G401 (cell line): ENCODE data around the gene HRH3. TPM values are rescaled to one million over a fixed set of nuclear protein-coding genes. Genes with fewer than 3 reads are reported as not detected.
A peak's percentile ranks its signal among the peaks of the same experiment; 100 is the strongest.

Experiments used
- DNase-seq: peaks from one replicate; pipeline ENCODE4 v3.0.0-alpha.2; 2015; ENCODE audit warnings: low spot score
- in situ Hi-C: cut with HindIII; loops from 2 replicates; pipeline ENCODE4 v1.10.0; 2016; ENCODE audit warnings: low sequenced_read_pairs, mixed read lengths
- total RNA-seq: library from RNA; depleted of rRNA; stranded (reverse); fragments of >200 nt; shearing (Covaris generic); gene quantifications from 2 replicates; pipeline ENCODE4 v1.2.3, GENCODE V29; 2014; rRNA removed

HRH3 gene
- total RNA-seq, 1 experiment from 2014 or later: not detected

- DNase-seq: no peak
- in situ Hi-C loops: no loop called here
These were observed 51.1 kb downstream of the HRH3 start for GRCh38 chr20:62168890-62169435.

GRCh38 chr20:62168061-62168460 lies 52.0 kb downstream of the HRH3 start:
- in situ Hi-C loops: no loop called here
- peak; percentile 71 for DNase-seq

GRCh38 chr20:62167474-62167873 lies 52.6 kb downstream of the HRH3 start:
- in situ Hi-C loops: no loop called here
- no peak for DNase-seq

- no peak for DNase-seq
- in situ Hi-C loops: no loop called here
These were observed 54.2 kb downstream of the HRH3 start for GRCh38 chr20:62165762-62166399.

Other genes with a start within 250 kb of the HRH3 start
- 8.2 and 13.8 TPM in 2 replicates for gene TAF4, start 154.4 kb downstream of the HRH3 start, total RNA-seq
- gene LSM14B, start 97.8 kb downstream of the HRH3 start, total RNA-seq: 73.9 and 86.4 TPM in 2 replicates
- 631 and 699 TPM in 2 replicates for gene PSMA7, start 76.9 kb downstream of the HRH3 start, total RNA-seq
- gene SS18L1, start 76.5 kb downstream of the HRH3 start, total RNA-seq: 9.6 and 13.2 TPM in 2 replicates
- 30.6 and 48.2 TPM in 2 replicates for gene MTG2, start 37.2 kb downstream of the HRH3 start, total RNA-seq
- gene OSBPL2, start 18.2 kb upstream of the HRH3 start, total RNA-seq: 18.0 and 19.6 TPM in 2 replicates
- 209 and 255 TPM in 2 replicates for gene ADRM1, start 82.7 kb upstream of the HRH3 start, total RNA-seq
- gene LAMA5, start 147.0 kb upstream of the HRH3 start, total RNA-seq: 21.6 and 28.3 TPM in 2 replicates
- gene RPS21, start 166.8 kb upstream of the HRH3 start, total RNA-seq: 1,245 and 1,753 TPM in 2 replicates
- 4.2 and 7.2 TPM in 2 replicates for gene CABLES2, start 187.0 kb upstream of the HRH3 start, total RNA-seq
- gene RBBP8NL, start 207.3 kb upstream of the HRH3 start, total RNA-seq: not detected in 2 replicates